GM12878 (cell line): Measurements from ENCODE around the gene SLC9A3. TPM values are rescaled to one million over a fixed set of nuclear protein-coding genes. Genes with fewer than 3 reads are reported as not detected.

Experiments used
- ATAC-seq: fragments of 200-7000 bp; cut with Tn5 transposase; 3 replicates; pipeline ENCODE4 v1.9.1; 2020; ENCODE audit warnings: mild to moderate bottlenecking, moderate library complexity
- BruUV-seq: library from RNA; stranded (reverse); fragments of 400-500 nt; replicated peaks from 2 replicates; lab custom pipeline; 2021; lab: Mats Ljungman, UMichigan
- CTCF ChIA-PET: fragments of 300-600 bp; sonication (Branson Sonifier 250); formaldehyde crosslinking; extraction: SDS; loops from one replicate; lab custom pipeline; 2021; ENCODE audit warnings: inconsistent platforms; lab: Yijun Ruan, JAX
- POLR2A ChIA-PET: fragments of 350-600 bp; formaldehyde crosslinking; extraction: SDS; loops from one replicate; lab custom pipeline; 2021; ENCODE audit warnings: inconsistent platforms; lab: Charles Lee
- RAD21 ChIA-PET: fragments of 300-600 bp; sonication (Branson Sonifier 250); formaldehyde crosslinking; loops from one replicate; lab custom pipeline; 2023; ENCODE audit warnings: antibody characterized with exemption; ENCODE audit not compliant: unreplicated experiment; lab: Charles Lee
- SMC1A ChIA-PET: fragments of 300-600 bp; sonication (Branson Sonifier 250); formaldehyde crosslinking; loops from one replicate; lab custom pipeline; 2023; ENCODE audit not compliant: unreplicated experiment, uncharacterized antibody; lab: Charles Lee
- DNase-seq: peaks from one replicate; pipeline ENCODE4 v3.0.0-alpha.2; 2011; ENCODE audit warnings: low read depth, low spot score
- FAIRE-seq: peaks from 3 replicates; lab custom pipeline; 2011; peaks lifted over from hg19 to GRCh38; lab: Jason Lieb, UNC
- H2AFZ ChIP-seq: 2 replicates; pipeline ENCODE4 v1.6.0; 2011; ENCODE audit warnings: low read depth, low read length, control low read depth; ENCODE audit not compliant: control insufficient read depth
- H3K27ac ChIP-seq: 2 replicates; pipeline ENCODE4 v1.5.1; 2011; ENCODE audit warnings: control low read depth; ENCODE audit not compliant: control insufficient read depth, insufficient read depth
- H3K27me3 ChIP-seq, 2 experiments: replicated peaks in 1 of 2; 2 replicates each; pipeline versions ENCODE4 v1.6.0 to v1.6.1; 2011; ENCODE audit warnings: low read length in 1 of 2; ENCODE audit not compliant: control insufficient read depth in 2 of 2, insufficient read depth in 2 of 2
- H3K36me3 ChIP-seq, 2 experiments: 2 replicates each; pipeline ENCODE4 v1.5.1; 2011; ENCODE audit warnings: low read length in 1 of 2; ENCODE audit not compliant: control insufficient read depth in 2 of 2, insufficient read depth in 2 of 2
- H3K4me1 ChIP-seq: 2 replicates; pipeline ENCODE4 v1.6.1; 2011; ENCODE audit warnings: mild to moderate bottlenecking, low read length, moderate library complexity, mixed read lengths; ENCODE audit not compliant: control insufficient read depth, insufficient read depth
- H3K4me2 ChIP-seq: 2 replicates; pipeline ENCODE4 v1.6.0; 2011; ENCODE audit warnings: control low read depth; ENCODE audit not compliant: control insufficient read depth, insufficient read depth
- H3K4me3 ChIP-seq: fragments of 200-600 bp; sonication (generic); 2 replicates; pipeline ENCODE4 v1.5.1; 2016
- H3K79me2 ChIP-seq: 2 replicates; pipeline ENCODE4 v1.6.0; 2011; ENCODE audit warnings: low read length; ENCODE audit not compliant: control insufficient read depth, insufficient read depth
- H3K9ac ChIP-seq: 2 replicates; pipeline ENCODE4 v1.8.0; 2011; ENCODE audit warnings: low read length, control low read depth, mixed read lengths; ENCODE audit not compliant: control insufficient read depth, insufficient read depth
- H3K9me3 ChIP-seq: replicated peaks from 3 replicates; pipeline ENCODE4 v1.5.1; 2011; ENCODE audit warnings: mild to moderate bottlenecking, low read length; ENCODE audit not compliant: control insufficient read depth, insufficient read depth
- H4K20me1 ChIP-seq: 2 replicates; pipeline ENCODE4 v1.6.0; 2011; ENCODE audit not compliant: control insufficient read depth, insufficient read depth
- ATF7 ChIP-seq: fragments of 450-650 bp; IDR thresholded peaks from 2 replicates; pipeline ENCODE4 v1.6.1; 2016; ENCODE audit warnings: low read depth, mild to moderate bottlenecking
- CREM ChIP-seq: IDR thresholded peaks from 2 replicates; pipeline ENCODE4 v1.6.1; 2014; ENCODE audit warnings: antibody characterized with exemption, low read depth
- EGR1 ChIP-seq, 2 experiments: IDR thresholded peaks; 1 replicate in 1 of 2; 2 replicates in 1 of 2; pipeline ENCODE4 v1.6.1; 2011 to 2012; ENCODE audit warnings: low read depth in 2 of 2, low read length in 2 of 2, borderline replicate concordance in 1 of 2, mild to moderate bottlenecking in 1 of 2, moderate library complexity in 1 of 2
- IRF4 ChIP-seq: IDR thresholded peaks from 2 replicates; pipeline ENCODE4 v1.6.1; 2011; ENCODE audit warnings: low read depth, low read length
- MYB ChIP-seq: fragments of 150-350 bp; IDR thresholded peaks from 2 replicates; pipeline ENCODE4 v1.6.1; 2014; ENCODE audit warnings: mild to moderate bottlenecking, low read depth, low read length, borderline replicate concordance
- NFXL1 ChIP-seq: fragments of 450-650 bp; IDR thresholded peaks from 2 replicates; pipeline ENCODE4 v1.6.1; 2017; ENCODE audit warnings: antibody characterized with exemption, mild to moderate bottlenecking, borderline replicate concordance
- NFYB ChIP-seq: IDR thresholded peaks from 2 replicates; pipeline ENCODE4 v1.6.1; 2011; ENCODE audit warnings: low read depth, mild to moderate bottlenecking, low read length, improper control_type of control experiment, moderate library complexity; ENCODE audit not compliant: insufficient read depth
- PML ChIP-seq: IDR thresholded peaks from 2 replicates; pipeline ENCODE4 v1.6.1; 2012; ENCODE audit warnings: low read length, inconsistent platforms
- ZNF384 ChIP-seq: IDR thresholded peaks from 2 replicates; pipeline ENCODE4 v1.6.1; 2012; ENCODE audit warnings: low read depth, mild to moderate bottlenecking, low read length, improper control_type of control experiment, borderline replicate concordance
- WGBS: methylation state at CpG from one replicate; pipeline ENCODE4 v1.1.6; 2016; ENCODE audit warnings: low lambda C conversion rate; ENCODE audit not compliant: insufficient replicate concordance, insufficient coverage; ENCODE audit errors: missing lambda C conversion rate; 5-methylcytosine and 5-hydroxymethylcytosine counted together
- in situ Hi-C: fragments of 300-500 bp; cut with MboI; formaldehyde crosslinking; loops from 9 replicates; pipeline ENCODE4 v1.14.3; 2018; ENCODE audit warnings: mixed read lengths
- intact Hi-C: fragments of 100-400 bp; cut with micrococcal nuclease; formaldehyde crosslinking; loops from one replicate; pipeline ENCODE4 v1.14.2; 2022; ENCODE audit not compliant: unreplicated experiment
- polyA plus RNA-seq, 11 experiments: library from polyadenylated mRNA; depleted of rRNA in 4 of 11; unstranded in 6 of 11; stranded (reverse) in 5 of 11; fragments of >200 nt; fragmentation: Nextera tagmentation in 4 of 11; fragmentation: Illumina TruSeq in 1 of 11; extraction: Ambion mirVana in 4 of 11; extraction: Trizol in 1 of 11; gene quantifications; 1 replicate in 1 of 11; 2 replicates in 10 of 11; pipeline versions ENCODE4 v1.2.1 to v1.2.3, GENCODE V29; 2011 to 2016; ENCODE audit warnings: inconsistent platforms in 2 of 11, missing spikeins in 2 of 11, low read depth in 1 of 11
- total RNA-seq, 4 experiments: library from RNA; depleted of rRNA in 3 of 4; stranded (reverse); fragments of >200 nt in 3 of 4; fragmentation: Illumina TruSeq in 1 of 4; extraction: Trizol in 1 of 4; gene quantifications; 2 replicates each; pipeline versions ENCODE4 v1.2.1 to v1.2.3, GENCODE V29; 2013 to 2021

The SLC9A3 gene
- total and polyA plus RNA-seq, 10 of the 15 experiments (the other 5 are each of a cell fraction or from before 2014, with no cell fraction given), result 0.04 to 5.2 (median 2.3) TPM; not detected in 1

DNA sequence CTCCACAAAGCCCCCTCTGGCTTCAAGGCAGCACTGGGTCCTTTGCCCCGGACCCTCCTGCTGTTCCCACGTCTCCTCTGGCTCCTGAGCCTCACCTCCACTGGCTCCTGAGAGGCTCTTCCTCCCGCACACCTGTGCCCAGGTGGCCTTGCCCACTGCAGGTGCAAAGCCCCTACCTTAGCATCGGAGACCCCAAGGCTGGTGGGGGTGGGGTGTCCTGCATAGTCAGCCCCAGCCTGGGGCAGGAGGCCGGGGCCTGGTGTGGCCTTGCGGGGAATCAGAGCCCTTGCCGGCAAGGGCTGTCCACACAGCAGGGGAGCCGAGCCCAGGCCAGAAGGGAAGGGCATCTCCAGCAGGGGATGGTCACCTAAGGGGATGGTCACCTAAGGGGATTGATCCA is 46.6 kb upstream of the SLC9A3 start:
- Histone ChIP-seq H3K4me2 (no peak overlapping the region), H3K9me3 (no peaks in the 10 kb centered on the region; the same call in 2 of the 3 replicates), H4K20me1 (no peaks in the 10 kb centered on the region), H3K4me3 (no peak overlapping the region), H3K79me2 (no peaks in the 10 kb centered on the region), H2AFZ (no peak overlapping the region), H3K27ac (no peak overlapping the region), H3K9ac (no peak overlapping the region), H3K27me3 (no peaks in the 10 kb centered on the region; a peak in 1 of 4 replicates), H3K36me3 (no peaks in the 10 kb centered on the region), H3K4me1 (no peaks in the 10 kb centered on the region)
- FAIRE-seq (no peak), DNase-seq (no peak), ATAC-seq (no peak)
- in situ Hi-C loops, result no loop called here
- SMC1A ChIA-PET, result no interaction called here
- intact Hi-C loops, result no loop called here
- CTCF ChIA-PET, result no interaction called here
- no peak for TF ChIP-seq ZNF384
- TF ChIP-seq CREM, result no peak
- no peak for TF ChIP-seq PML
- no peak for TF ChIP-seq IRF4
- no peak for TF ChIP-seq EGR1 (IDR thresholded peaks at IDR 0.05; ENCODE audit: borderline replicate concordance in 1 of 2, low read depth in 2 of 2, low read length in 2 of 2)
- TF ChIP-seq NFYB, result no peak
- BruUV-seq, result no TSS peak
- 52% methylated on average over 8 of the region's 8 CpGs for WGBS
- POLR2A ChIA-PET, result no interaction called here
- RAD21 ChIA-PET, result no interaction called here

GRCh38 chr5:570446-570845 is 46.2 kb upstream of the SLC9A3 start:
- ATAC-seq, result no peak
- H3K36me3 ChIP-seq, result no peaks in the 10 kb centered on the region
- H3K4me2 ChIP-seq, result no peak overlapping the region
- RAD21 ChIA-PET, result no interaction called here
- SMC1A ChIA-PET, result no interaction called here
- no peaks in the 10 kb centered on the region for H3K4me1 ChIP-seq
- TF ChIP-seq NFXL1 (no peak), CREM (no peak), MYB (no peak), ATF7 (no peak)
- no TSS peak for BruUV-seq
- H4K20me1 ChIP-seq, result no peaks in the 10 kb centered on the region
- H3K9me3 ChIP-seq, result no peaks in the 10 kb centered on the region; the same call in 2 of the 3 replicates
- intact Hi-C loops, result no loop called here
- WGBS, result 55% methylated on average over 16 of the region's 17 CpGs
- H2AFZ ChIP-seq, result no peak overlapping the region
- no peak overlapping the region for H3K9ac ChIP-seq
- no peaks in the 10 kb centered on the region for H3K79me2 ChIP-seq
- no peak for DNase-seq
- no peak overlapping the region for H3K4me3 ChIP-seq
- POLR2A ChIA-PET, result no interaction called here
- H3K27ac ChIP-seq, result no peak overlapping the region
- in situ Hi-C loops, result no loop called here
- H3K27me3 ChIP-seq, result no peaks in the 10 kb centered on the region; a peak in 1 of 4 replicates
- CTCF ChIA-PET, result no interaction called here
- FAIRE-seq, result no peak
